Measurements from ENCODE around the gene PROK2.

DNA sequence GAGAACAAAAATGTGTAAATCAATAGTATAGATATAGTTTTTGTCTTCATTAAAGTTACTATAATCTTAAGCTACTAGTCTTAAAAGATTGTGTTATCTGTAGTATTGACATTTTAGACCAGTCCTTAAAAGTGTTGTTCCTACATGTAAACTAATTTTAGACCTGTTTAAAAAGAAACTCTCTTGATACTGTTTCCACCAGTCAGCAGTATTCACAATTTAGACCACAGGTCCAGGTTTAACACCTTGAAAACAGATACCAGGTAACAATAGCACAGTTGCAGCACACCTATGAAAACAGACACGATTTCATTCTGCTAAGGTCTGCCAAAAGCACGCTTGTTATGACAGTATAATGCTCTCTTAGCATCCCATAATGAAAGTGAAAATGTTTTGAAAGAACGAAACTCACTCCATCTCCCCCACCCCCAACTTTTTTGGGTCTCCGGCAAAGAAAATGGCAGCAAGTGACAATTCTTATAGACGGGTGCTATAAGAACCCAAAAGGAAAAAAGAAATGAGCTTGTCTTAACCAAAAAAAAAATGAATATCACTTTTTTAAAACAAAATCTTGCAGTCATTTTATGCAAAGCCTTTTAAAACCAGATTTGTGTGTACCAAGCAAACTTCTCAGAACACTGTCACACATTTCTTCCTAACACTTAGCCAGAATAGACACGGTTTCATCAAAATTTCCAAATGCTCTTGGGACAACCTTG, 61.3 kb downstream of the PROK2 start:
- TF ChIP-seq CTCF (IDR thresholded peaks at IDR 0.05) (no peak), EZH2phosphoT487 (IDR thresholded peaks at IDR 0.05) (no peak)
